Stimulated activated CD8-positive, alpha-beta memory T cell treated with anti-CD3 and anti-CD28 coated beads, Interleukin-12 subunit alpha, Interleukin-12 subunit beta, amount 100 ng/mL, for 1 hour (primary cell): ENCODE results near the gene TLL2.

Experiments used
- DNase-seq: peaks from one replicate; pipeline ENCODE4 v3.0.0-alpha.2; 2020; ENCODE audit warnings: low read depth

Gene TLL2

DNA sequence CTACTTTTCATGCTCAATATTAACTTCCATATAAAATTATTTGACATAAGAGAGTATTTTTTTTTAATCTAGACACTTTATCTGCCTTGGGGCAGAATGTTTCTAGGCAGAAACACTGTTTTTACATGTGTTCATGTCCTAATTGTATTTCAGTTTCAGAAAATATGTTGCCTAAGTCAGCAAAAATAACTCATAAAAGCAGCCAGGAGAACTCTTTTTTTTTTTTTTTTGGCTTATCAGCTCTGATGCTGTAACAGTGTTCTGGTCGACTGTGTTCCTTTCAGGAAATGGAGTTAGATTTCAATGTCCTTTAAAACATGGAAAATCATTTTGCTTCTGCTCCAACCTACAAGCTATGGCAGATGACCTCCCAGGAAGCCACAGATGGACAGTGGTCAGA lies 91.7 kb downstream of the TLL2 start:
- no peak for DNase-seq

DNA sequence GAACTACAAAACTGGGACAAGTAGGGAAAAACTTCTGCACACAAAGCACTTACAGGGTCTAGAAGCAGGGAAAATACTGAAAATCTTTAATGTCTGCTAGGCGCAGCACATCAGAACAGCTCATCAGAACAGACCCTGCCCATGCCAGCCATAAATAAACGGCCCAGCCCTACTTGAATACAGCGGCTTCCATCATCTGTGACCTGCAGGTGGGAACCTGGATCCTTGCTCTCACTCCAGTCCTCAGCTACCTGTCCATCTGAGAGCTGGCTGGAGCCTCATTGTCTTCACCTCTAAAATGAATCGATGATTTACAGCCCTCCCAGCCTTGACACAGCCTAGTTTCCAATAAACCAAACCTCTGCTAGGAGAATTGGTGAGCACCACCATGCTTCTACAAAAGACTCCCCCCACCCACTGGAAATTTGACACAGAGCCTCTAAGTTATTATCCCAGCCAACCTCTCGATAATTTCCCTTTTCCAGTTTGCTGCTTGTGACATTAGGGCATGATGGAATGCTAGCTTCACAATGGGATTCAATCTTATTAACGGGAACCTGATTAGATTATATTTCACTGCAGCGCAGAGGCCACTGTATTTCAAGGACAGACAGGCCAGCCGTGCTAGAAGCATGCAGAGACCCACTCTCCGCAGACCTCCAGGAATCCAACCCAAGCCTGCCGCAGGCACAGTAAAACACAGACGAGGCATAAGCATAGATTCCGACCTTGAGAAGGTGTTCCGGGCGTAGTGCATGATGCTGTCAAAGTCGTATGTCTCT lies 93.3 kb downstream of the TLL2 start:
- no peak for DNase-seq

DNA sequence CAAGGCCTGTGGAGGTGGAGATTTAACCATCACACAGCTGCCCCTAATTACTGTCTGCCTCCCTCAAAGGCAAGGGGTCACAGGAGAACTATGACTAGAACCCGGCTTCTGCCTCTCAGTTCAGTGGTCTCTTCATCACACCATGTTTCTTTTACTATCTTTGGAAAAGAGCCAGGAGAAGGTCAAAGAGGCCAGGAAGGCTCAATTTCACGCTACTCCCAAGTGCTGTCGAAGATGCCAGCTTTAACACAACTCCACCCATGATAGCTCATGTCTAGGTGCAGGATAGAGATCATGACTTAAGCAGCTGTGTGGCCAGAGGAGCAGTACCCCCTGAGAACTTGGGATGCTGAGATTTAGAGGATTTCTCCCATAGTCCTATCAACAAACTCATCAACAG lies 94.4 kb downstream of the TLL2 start:
- no peak for DNase-seq

DNA sequence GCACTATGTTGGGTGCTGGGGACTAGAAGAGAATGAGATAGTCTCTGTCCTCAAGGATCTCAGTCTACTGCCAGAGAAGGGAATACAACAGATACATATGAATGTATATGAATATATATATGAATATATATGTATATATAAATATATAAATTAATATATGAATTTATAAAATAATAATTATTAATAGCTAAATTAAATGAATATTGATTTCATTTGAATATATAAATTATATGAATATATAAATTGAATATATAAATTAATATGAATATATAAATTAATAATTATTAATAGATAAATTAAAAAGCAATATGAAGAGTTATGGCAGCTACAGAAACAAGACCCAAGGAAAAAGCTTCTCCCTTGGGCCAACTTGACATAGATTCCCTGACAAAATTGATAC lies 95.1 kb downstream of the TLL2 start:
- no peak for DNase-seq

DNA sequence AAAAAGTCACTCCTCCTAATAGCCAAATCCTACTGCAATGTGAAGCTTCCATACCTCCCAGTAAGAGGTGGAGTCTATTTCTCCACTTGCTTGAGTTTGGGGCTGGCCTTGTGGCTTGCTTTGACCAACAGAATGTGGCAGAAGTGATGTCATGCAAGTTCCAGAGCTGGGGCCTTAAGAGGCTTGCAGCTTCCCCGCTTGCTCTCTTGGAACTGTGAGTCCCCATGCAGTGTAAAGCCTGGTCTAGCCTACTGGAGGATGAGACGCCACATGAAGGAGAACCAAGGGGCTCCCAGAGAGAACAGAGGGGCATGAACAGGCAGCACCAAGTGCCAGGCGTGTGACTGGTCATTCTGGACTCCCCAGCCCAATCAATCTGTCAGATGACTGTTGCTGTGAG lies 96.3 kb downstream of the TLL2 start:
- no peak for DNase-seq

DNA sequence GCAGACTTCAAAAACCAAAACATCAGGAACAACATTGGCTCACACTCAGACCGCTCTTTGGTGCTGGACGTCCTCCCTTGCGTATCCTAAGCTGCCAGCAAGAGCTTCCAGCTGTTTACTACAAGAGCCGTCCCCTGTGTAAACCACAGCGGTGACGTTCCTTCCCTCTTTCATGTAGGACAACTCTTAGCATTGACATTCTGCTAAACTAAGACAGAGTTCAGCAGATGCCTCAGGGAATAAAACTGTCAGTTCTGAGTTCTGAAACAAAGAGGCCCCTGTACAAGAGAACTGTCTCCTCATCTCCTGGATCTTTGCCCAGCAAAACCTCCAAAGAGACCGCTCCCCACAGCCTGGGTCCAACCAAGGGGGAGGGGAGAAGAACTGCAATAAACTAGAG lies 97.1 kb downstream of the TLL2 start:
- DNase-seq = no peak

DNA sequence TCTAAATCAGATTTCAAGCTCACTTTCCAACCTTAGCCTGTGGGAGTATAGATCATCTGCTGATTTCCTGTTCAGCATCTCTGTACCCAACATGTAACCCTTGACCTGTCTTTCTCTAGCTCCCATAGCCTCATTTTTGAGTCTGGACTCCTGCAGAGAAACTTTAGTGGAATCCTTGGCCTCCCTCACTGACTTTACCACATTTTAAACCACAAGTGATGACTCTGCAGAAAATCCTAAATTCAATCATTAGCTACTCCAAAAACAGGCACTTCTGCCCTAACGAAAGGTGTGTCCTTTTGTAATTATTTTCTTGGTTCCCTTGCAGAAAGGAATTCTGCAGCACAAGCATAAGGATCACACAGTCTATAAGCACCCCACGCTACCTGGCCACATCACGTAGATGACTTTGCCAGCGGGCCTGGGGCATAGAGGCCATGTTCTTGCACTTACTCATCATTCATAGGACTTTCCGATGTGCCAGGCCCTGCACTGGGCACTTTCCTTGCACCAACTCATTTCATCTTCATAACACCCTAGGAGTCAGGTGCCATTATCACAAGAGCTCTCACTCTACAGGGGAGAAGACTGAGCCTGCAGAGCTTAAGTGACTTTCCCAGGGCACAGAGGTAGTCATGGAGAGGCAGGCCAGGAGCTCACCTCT lies 97.7 kb downstream of the TLL2 start:
- DNase-seq = no peak

DNA sequence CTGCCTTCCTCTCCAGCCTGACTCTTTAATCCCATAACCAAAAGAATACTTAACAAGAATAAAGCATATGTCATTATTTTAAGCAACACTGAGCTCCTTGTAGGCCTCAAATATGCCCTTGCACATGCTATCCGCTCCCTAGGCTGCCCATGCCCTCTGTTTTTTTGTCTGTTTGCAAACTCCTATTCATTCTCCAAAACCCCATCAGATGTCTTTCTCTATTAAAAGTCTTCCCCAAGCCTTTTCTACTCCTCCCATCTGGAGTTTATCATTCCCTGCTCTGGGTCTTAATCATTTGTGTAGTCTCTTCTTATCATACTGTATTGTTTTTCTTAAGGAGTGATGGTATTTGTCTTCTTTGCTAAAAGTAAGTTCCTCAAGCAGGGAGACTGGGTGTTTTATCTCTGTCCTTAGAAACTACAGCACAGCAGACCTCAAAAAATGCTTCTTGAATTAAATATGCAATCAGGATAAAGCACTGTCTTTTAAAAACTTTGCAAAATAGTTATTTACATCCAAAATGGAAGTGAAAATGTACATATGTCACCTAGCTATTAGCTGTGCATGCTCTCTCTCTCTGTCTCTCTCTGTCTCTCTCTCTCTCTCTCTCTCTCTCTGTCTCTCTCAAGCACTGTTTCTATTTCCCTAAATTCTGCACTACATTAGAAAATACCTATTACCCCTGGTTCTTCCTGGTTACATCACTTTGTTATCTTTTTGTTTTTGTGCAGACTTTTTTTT lies 98.4 kb downstream of the TLL2 start:
- DNase-seq = no peak

DNA sequence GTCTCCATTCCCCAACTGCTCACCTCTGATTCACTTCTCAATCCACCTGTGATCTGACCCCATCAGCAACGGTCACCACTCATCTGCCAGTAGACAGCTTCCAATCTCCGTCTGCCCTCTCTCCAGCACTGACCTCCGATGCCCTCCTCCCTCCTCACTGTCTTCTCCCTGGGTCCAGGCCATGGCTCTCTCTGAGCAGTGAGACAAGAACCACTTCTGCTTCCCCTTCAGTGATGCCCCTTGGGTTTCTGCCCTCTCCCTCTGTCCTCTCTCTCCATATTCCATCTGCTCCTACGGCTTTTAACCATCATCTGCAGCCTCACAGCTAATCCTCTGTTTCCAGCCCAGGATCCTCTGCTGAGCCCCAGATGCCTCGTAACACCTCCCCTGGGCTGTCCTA lies 99.4 kb downstream of the TLL2 start:
- DNase-seq = no peak

DNA sequence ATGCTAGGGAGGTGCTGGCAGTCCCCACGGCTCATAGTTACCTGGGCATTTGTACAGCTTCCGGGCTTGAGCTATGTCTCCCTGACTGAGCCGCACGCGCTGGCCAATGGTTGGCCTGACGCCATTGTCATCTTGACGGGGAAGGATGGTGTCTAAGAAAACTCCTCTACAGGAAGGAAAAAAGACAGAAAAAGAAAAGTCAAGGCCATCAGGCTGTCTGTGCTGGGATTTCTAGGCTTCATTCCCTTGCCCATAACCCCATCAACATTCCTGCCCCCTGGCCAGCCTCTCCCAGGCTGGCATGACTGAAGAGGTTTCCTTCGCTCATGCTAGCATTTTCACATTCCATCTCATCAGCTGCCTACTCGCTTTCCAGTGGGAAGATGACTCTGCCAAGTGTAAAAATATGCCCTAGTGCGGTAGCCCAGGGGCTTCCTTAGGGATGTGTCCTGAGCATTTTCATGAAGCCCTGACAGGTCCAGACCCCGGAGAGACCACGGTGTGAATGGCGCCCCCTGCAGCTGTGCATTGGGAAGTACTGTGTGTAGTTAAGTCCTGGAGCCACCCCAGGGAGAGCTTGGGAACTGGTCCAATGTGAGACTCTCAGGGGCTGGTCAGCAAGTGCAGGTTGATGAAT lies 100.5 kb downstream of the TLL2 start:
- no peak for DNase-seq

DNA sequence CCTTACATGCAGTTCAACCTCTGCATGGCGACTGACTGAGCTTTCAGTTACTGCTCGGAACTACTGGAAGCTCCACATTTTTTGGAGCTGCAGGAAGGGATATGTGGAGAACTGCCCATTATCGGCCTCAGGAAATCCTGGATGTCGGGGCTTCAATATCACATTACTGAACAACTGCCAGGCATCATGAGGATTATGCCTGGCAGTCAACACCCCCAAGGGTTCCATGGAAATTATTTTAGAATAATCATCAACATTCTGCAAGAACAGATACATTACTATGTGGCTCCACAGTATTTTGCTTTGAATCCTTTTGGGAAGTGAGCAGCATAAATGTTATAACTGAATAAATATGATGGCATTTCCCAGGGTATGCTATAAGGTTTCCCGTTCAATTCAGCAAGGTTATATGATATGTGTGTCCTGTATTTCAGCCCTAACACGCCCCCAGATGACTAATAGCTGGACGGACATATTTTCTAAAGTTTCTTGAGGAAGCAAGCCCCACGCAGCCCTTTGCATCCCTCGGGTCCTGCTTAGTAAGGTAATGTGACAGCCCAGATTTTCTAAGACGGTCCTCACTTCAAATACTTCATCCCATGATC lies 101.9 kb downstream of the TLL2 start:
- DNase-seq = no peak

DNA sequence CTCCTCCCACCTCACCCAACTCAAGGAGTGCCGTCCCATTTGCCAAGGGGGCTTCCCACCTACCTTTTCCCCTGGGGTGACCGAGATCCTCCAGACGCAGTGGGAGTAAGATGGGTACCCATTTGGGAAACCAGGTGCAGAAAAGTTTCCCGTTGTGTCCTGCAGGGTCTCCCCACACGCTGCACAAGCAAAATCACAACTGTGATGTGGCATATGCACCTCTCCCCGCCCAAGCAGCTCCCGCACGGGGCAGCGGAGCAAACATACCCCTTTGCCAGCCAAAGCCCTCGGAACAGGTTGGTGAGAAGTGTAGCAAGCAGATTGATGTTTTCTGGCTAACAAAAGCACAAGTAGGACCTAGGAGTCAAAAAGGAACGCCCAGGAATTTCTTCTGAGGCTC lies 103.4 kb downstream of the TLL2 start:
- no peak for DNase-seq

DNA sequence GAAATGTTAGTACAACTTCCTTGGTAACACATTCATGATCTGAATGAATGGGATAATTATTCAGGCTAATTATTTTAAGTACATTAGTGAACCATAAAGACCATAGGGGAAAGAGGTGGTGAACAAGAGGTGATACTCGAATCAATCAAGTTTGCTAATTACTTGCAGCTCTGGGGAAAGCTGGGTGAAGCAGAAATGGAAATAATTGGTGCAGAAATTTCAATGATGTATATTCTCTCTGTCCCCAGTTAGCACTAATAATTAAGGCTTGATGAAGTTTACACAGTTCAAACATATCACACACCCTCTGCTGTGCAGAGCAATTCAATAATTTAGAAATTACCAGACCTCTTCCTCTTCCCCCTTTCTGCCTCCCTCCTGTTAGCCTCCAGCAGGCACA lies 105.5 kb downstream of the TLL2 start:
- no peak for DNase-seq

DNA sequence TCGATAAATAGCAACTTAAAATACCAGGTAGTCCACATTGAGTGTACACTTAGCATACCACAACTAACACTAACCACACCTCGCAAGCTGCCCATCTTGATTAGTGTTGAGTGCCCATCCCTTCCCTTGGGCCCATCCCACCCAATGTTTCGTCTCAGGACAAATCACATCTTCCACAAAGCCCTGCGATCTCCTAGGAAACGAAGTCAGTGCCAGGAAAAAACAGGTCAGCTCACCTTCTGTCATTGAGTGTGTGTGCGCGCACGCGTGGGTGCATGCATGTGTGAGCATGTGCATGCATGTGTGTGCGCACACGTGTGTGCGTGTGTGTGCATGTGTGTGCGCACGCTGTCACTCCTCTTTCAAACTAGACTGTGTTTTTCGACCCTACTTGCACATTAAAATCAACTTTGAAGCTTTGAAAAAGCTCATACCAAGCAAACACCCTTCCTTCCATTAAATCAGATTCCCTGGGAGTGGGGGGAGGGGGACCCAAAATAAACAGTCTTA lies 106.1 kb downstream of the TLL2 start:
- DNase-seq = no peak

DNA sequence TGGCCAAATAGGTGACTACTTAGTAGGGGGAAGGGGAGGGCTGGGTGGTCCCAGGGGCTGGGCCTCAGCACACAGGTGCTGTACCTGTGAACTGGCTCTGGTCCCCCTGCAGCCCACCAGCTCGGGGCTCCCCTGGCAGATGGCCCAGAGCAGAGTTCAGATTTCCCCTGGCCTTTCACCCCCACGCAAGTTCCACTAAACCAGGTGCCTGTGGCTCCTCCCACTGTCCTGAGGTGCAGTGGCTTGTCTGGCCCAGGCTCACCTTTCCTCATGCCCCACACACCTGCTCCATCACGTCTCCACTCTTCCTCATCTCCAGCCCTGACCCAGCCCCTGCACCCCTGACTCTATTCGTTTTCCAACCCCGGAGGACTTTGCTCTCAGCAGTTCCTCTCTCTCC lies 107.6 kb downstream of the TLL2 start:
- DNase-seq = no peak

DNA sequence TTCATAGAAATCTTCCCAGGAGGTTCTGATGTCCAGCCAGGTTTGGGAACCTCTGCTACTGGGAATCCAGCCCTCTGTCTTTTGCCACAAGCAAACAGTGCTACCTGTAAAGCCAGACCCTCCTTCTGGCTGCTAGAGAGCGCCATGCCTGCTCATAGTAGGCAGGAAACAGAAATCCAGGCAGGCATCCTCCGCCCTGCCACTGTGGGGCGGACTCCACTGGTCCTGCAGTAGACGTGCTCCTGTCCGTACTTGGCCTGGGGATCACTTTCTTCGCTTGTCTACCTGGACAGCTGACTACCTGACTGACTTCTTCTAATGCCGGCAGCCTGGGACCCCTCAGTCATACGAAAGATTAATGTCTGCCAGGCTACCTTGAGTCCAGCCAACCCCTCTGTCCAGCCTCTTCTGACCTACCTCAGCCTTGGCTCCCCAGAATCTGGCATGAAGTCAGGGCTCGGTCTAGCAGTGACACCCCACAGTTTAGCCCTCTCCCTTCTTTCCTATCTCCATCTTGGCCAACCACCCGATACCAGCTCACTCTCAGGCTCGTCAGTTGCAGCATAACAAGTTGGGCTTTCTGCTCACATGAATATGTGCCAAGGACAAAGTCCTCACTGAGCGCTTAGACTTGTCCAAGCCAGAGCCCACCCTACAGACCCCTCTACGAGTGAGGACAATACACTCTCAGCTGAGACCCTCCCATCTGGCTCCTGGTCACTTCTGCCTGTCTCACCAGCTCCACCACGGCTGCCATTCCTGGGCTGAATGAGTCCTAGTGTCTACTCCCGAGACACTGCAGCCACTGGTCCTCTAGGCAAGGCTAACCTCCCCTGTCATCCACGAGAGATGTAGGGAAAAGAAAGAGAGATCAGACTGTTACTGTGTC lies 111.1 kb downstream of the TLL2 start:
- DNase-seq = no peak

DNA sequence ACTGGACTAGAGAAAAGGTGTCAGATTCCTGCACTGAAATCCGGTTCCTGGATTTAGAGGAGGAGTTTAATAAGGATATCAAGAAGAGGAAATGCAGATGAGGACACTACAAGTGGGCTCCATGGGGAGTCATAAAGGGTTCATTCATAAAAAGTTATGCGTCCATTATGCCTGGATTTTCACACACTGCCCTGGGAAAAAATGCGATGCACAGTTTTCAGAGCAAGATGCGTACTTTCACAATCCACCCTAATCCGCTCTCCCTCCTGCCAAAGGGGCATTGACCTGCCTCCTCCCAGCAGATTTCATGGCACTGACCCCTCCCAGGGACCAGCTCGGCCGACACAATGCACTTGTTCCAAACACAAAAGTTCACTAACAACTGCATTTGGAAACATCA lies 112.7 kb downstream of the TLL2 start:
- DNase-seq = no peak

DNA sequence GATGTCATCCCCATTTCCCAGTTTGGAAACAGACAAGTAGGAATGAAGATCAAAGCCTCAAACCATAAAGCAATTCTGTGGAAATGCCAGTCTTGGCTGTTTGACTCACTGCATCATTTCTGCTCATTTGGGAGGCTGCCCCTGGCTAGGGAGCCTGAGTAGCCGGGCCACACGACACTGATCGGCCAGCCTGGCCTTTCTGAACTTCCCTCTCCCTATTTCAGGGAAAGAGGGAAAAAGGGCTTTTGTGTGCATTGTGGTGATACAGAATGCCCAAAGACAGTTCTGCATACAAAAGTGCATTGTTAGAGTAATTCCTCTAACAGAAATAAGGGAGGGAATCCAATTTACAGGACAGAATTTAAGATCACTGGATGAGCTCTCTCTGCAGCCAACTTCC lies 113.3 kb downstream of the TLL2 start:
- DNase-seq = no peak

DNA sequence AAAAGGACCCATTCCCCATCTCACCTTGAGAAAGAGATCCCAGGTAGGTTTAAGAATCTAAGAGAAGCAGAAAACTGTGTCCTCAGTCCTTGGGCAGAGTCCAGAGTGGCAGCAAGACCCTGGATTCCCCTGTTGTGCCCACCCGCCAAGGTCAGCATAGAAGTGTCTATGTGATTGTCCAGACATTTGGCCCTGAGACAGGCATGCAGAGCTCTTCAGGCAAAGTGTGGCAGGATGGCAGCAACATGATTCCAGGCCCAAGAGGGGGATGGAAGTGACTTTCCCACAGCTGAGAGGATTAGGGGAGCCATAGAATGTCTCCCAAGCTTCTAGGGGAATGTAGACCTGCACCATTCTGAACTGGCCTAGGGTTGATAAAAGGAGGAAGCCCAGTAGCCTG lies 115.8 kb downstream of the TLL2 start:
- DNase-seq = no peak

DNA sequence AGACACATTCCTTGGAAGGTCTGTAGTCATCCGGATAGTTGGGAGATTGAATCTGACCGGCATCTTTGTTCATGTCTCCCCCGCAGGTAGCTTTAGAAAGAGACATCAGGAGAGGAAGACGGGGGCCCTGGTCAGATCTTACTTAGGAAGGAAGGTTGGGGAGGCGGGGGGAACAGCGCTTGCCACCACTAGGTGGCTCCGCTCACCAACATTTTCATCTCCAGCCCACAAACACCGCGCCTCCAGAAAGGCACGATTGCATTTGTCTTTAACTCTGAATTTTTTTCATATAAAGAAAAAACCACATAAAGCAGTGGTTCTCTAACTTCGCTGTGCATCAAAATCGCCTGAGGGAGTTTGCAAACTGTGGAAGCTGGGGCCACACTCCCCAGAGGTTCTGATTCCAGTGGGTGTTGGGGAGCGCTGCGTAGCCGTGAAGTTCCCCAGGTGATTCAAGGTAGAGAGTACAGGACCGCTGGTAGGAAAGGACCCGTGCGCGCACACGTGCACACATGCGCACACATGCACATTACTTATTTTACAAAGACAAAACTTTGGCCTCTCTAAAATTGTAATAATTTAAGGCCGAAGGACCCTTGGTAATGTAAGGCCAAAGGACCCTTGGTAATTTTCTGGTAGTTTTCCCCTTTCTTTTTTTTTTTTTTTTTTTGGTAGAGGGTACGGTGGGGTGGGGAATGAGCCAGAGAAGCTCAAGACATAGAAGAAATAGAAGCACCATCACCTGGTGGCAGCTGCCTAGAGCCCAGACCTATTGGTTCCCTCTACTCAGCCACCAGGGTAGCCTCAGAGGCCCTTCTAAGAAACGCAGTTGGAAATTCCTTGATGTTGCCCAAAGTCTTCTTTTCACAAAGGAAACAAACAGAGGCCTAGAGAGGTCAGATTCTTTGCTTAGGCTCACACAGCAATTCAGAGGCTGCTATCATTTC lies 117.5 kb downstream of the TLL2 start:
- peak; percentile 17 for DNase-seq
